ENCODE data around the gene TCP11L1.
"Not testable (repeated sequence)": the region's sequence is repeated elsewhere in the genome, so short reads cannot be mapped to it uniquely, and the experiment has no call there.

Gene TCP11L1

GRCh38 chr11:33068611-33069340 lies 29.4 kb downstream of the TCP11L1 start:
- DNase-seq = no peak

GRCh38 chr11:33072465-33072864 lies 33.1 kb downstream of the TCP11L1 start:
- DNase-seq = no peak

GRCh38 chr11:33083918-33084317 lies 44.5 kb downstream of the TCP11L1 start:
- no peak for DNase-seq

GRCh38 chr11:33086017-33086416 lies 46.6 kb downstream of the TCP11L1 start:
- DNase-seq = no peak

- DNase-seq = no peak
These were observed 50.4 kb downstream of the TCP11L1 start for GRCh38 chr11:33089776-33090175.

GRCh38 chr11:33094157-33094556 lies 54.8 kb downstream of the TCP11L1 start:
- DNase-seq = no peak

- no peak for DNase-seq
These were observed 64.5 kb downstream of the TCP11L1 start for GRCh38 chr11:33103836-33104235.

GRCh38 chr11:33109294-33109895 lies 70.0 kb downstream of the TCP11L1 start:
- no peak for DNase-seq

GRCh38 chr11:33110083-33110482 lies 70.7 kb downstream of the TCP11L1 start:
- DNase-seq = no peak

GRCh38 chr11:33116535-33116934 lies 77.2 kb downstream of the TCP11L1 start:
- no peak for DNase-seq

- DNase-seq = not testable (repeated sequence)
These were observed 83.3 kb downstream of the TCP11L1 start for GRCh38 chr11:33122696-33123095.

Data from CD4-positive, alpha-beta T cell treated with Interleukin-4 for 4 hours (primary cell).